ENCODE results near the gene CEP85. TPM values are rescaled to one million over a fixed set of nuclear protein-coding genes. Genes with fewer than 3 reads are reported as not detected.
"Not testable (repeated sequence)": the region's sequence is repeated elsewhere in the genome, so short reads cannot be mapped to it uniquely, and the experiment has no call there.

CEP85 gene
- total and polyA plus RNA-seq, 5 experiments from 2014 or later = 3.9 to 21.9 (median 9.8) TPM

- Mint-ChIP-seq H3K27me3 (no peaks in the 10 kb centered on the region), H3K27ac (peak overlapping the region; percentile 93 to 100 (median 96)), H3K4me1 (peaks cover 52 to 100% (median 97%) of the 10 kb centered on the region in 4 donors), H3K36me3 (peaks cover 0 to 11% (median 0%) of the 10 kb centered on the region in 3 donors), H3K9me3 (no peaks in the 10 kb centered on the region), H3K4me3 (peak overlapping the region; percentile 63 to 88 (median 78))
- POLR2A ChIA-PET = interaction anchor here (0.6 to 30.4 kb wide), 14 partner anchors 9 to 1169 kb away, joined by 3 to 2161 read pairs (median 6); partner anchors contain the start of genes CD52, CEP85, HMGN2 and SH3BGRL3
- ATAC-seq (no peak), DNase-seq (peak in 1 of 10 donors; percentile 8)
Measured at GRCh38 chr1:26287811-26288210, 53.8 kb downstream of the CEP85 start.

- POLR2A ChIA-PET = interaction anchor here (0.9 to 30.4 kb wide), 15 partner anchors 10 to 1056 kb away, joined by 3 to 2161 read pairs (median 6); partner anchors contain the start of genes CD52, CEP85, HMGN2 and SH3BGRL3
- Mint-ChIP-seq H3K4me1 (peaks cover 46 to 100% (median 93%) of the 10 kb centered on the region in 4 donors), H3K4me3 (peak overlapping the region; percentile 63 to 88 (median 78)), H3K27ac (peak overlapping the region; percentile 93 to 100 (median 96)), H3K36me3 (peaks cover 0 to 6% (median 0%) of the 10 kb centered on the region in 3 donors), H3K27me3 (no peaks in the 10 kb centered on the region), H3K9me3 (no peaks in the 10 kb centered on the region)
- DNase-seq (peak in 2 of 10 donors; percentile 47 to 67), ATAC-seq (peak in 1 of 2 donors; percentile 3)
Measured at GRCh38 chr1:26288311-26288941, 54.4 kb downstream of the CEP85 start.

GRCh38 chr1:26289158-26290059 lies 55.4 kb downstream of the CEP85 start:
- Mint-ChIP-seq H3K27ac (peak overlapping the region; percentile 93 to 100 (median 96)), H3K4me3 (peak overlapping the region; percentile 8 to 85 (median 78)), H3K9me3 (no peaks in the 10 kb centered on the region), H3K4me1 (peaks cover 44 to 93% (median 84%) of the 10 kb centered on the region in 4 donors), H3K36me3 (peaks cover 0 to 4% (median 0%) of the 10 kb centered on the region in 3 donors), H3K27me3 (no peaks in the 10 kb centered on the region)
- ATAC-seq (peak; percentile 10 to 17), DNase-seq (peak in 4 of 10 donors; percentile 44 to 78 (median 54))
- POLR2A ChIA-PET = interaction anchor here (0.5 to 30.4 kb wide), 14 partner anchors 10 to 520 kb away, joined by 3 to 2161 read pairs (median 6); partner anchors contain the start of genes CD52, HMGN2, SH3BGRL3 and UBXN11

- ATAC-seq (peak in 1 of 2 donors; percentile 5), DNase-seq (no peak)
- Mint-ChIP-seq H3K4me1 (peaks cover 40 to 88% (median 82%) of the 10 kb centered on the region in 4 donors), H3K27ac (peak overlapping the region; percentile 93 to 100 (median 96)), H3K36me3 (no peaks in the 10 kb centered on the region), H3K4me3 (peak overlapping the region; percentile 8 to 85 (median 76)), H3K27me3 (no peaks in the 10 kb centered on the region), H3K9me3 (no peaks in the 10 kb centered on the region)
- POLR2A ChIA-PET = interaction anchor here (0.5 to 30.4 kb wide), 9 partner anchors 9 to 182 kb away, joined by 4 to 2161 read pairs (median 10); partner anchors contain the start of genes CD52, HMGN2, SH3BGRL3 and UBXN11
Measured at GRCh38 chr1:26290122-26290881, 56.3 kb downstream of the CEP85 start.

GRCh38 chr1:26290882-26291261 lies 56.9 kb downstream of the CEP85 start:
- no peaks in the 10 kb centered on the region for H3K9me3 Mint-ChIP-seq
- DNase-seq (peak in 1 of 10 donors; percentile 32), ATAC-seq (no peak)
- POLR2A ChIA-PET = interaction anchor here (6.4 to 30.4 kb wide), 3 partner anchors 9 to 27 kb away, joined by 72 to 2161 read pairs (median 197); partner anchors contain the start of genes CD52, SH3BGRL3 and UBXN11
- peak overlapping the region; percentile 93 to 100 (median 96) for H3K27ac Mint-ChIP-seq
- peak overlapping the region in 7 of 10 donors; percentile 28 to 85 (median 75) for H3K4me3 Mint-ChIP-seq
- H3K4me1 Mint-ChIP-seq = peaks cover 43 to 87% (median 82%) of the 10 kb centered on the region in 4 donors
- no peaks in the 10 kb centered on the region for H3K27me3 Mint-ChIP-seq
- H3K36me3 Mint-ChIP-seq = peaks cover 0 to 2% (median 0%) of the 10 kb centered on the region in 3 donors

GRCh38 chr1:26291433-26291832 lies 57.4 kb downstream of the CEP85 start:
- Mint-ChIP-seq H3K27ac (peak overlapping the region; percentile 93 to 100 (median 96)), H3K4me3 (peak overlapping the region in 9 of 10 donors; percentile 37 to 85 (median 56)), H3K4me1 (peaks cover 46 to 86% (median 82%) of the 10 kb centered on the region in 4 donors), H3K36me3 (peaks cover 0 to 2% (median 2%) of the 10 kb centered on the region in 3 donors), H3K27me3 (no peaks in the 10 kb centered on the region), H3K9me3 (no peaks in the 10 kb centered on the region)
- ATAC-seq (no peak), DNase-seq (peak in 1 of 10 donors; percentile 4)
- POLR2A ChIA-PET = interaction anchor here (6.4 to 30.4 kb wide), 3 partner anchors 8 to 27 kb away, joined by 72 to 2161 read pairs (median 197); partner anchors contain the start of genes CD52, SH3BGRL3 and UBXN11

GRCh38 chr1:26291939-26292338 lies 57.9 kb downstream of the CEP85 start:
- Mint-ChIP-seq H3K9me3 (no peaks in the 10 kb centered on the region), H3K4me3 (peak overlapping the region in 9 of 10 donors; percentile 26 to 75 (median 56)), H3K27ac (peak overlapping the region; percentile 93 to 100 (median 96)), H3K27me3 (no peaks in the 10 kb centered on the region), H3K4me1 (peaks cover 45 to 81% (median 78%) of the 10 kb centered on the region in 4 donors), H3K36me3 (peaks cover 0 to 2% (median 2%) of the 10 kb centered on the region in 3 donors)
- no peak for DNase-seq
- POLR2A ChIA-PET = interaction anchor here (6.4 to 30.4 kb wide), 3 partner anchors 8 to 26 kb away, joined by 72 to 2161 read pairs (median 197); partner anchors contain the start of genes CD52, SH3BGRL3 and UBXN11
- ATAC-seq = no peak

- H3K4me3 Mint-ChIP-seq = peak overlapping the region in 1 of 10 donors; percentile 20
- H3K9me3 Mint-ChIP-seq, DNase-seq, H3K36me3 Mint-ChIP-seq, ATAC-seq, H3K27me3 Mint-ChIP-seq: not testable (repeated sequence)
- H3K4me1 Mint-ChIP-seq = peaks cover 37 to 73% (median 70%) of the 10 kb centered on the region in 4 donors
- H3K27ac Mint-ChIP-seq = peak overlapping the region; percentile 72 to 100 (median 92)
- POLR2A ChIA-PET = interaction anchor here (0.9 to 30.4 kb wide), 4 partner anchors 7 to 85 kb away, joined by 3 to 2161 read pairs (median 134); partner anchors contain the start of genes CD52, SH3BGRL3 and UBXN11
Measured at GRCh38 chr1:26292735-26293134, 58.7 kb downstream of the CEP85 start.

- no peak for ATAC-seq
- Mint-ChIP-seq H3K27me3 (no peaks in the 10 kb centered on the region), H3K4me3 (no peak overlapping the region), H3K36me3 (peaks cover 0 to 2% (median 2%) of the 10 kb centered on the region in 3 donors), H3K9me3 (no peaks in the 10 kb centered on the region), H3K4me1 (peaks cover 28 to 64% (median 57%) of the 10 kb centered on the region in 4 donors), H3K27ac (peak overlapping the region in 9 of 10 donors; percentile 33 to 98 (median 66))
- DNase-seq = peak in 1 of 10 donors; percentile 41
- POLR2A ChIA-PET = interaction anchor here (11.1 to 30.4 kb wide), 2 partner anchors 15 to 24 kb away, joined by 197 to 2161 read pairs; partner anchors contain the start of genes CD52, SH3BGRL3 and UBXN11
Measured at GRCh38 chr1:26293911-26294463, 60.0 kb downstream of the CEP85 start.

- peaks cover 20 to 61% (median 51%) of the 10 kb centered on the region in 4 donors for H3K4me1 Mint-ChIP-seq
- H3K9me3 Mint-ChIP-seq = no peaks in the 10 kb centered on the region
- H3K4me3 Mint-ChIP-seq = no peak overlapping the region
- DNase-seq (no peak), ATAC-seq (no peak)
- H3K36me3 Mint-ChIP-seq = peaks cover 0 to 2% (median 2%) of the 10 kb centered on the region in 3 donors
- peak overlapping the region; percentile 11 to 89 (median 73) for H3K27ac Mint-ChIP-seq
- POLR2A ChIA-PET = interaction anchor here (0.6 to 30.4 kb wide), 3 partner anchors 5 to 334 kb away, joined by 5 to 2161 read pairs (median 72); partner anchors contain the start of genes CD52 and UBXN11
- no peaks in the 10 kb centered on the region for H3K27me3 Mint-ChIP-seq
Measured at GRCh38 chr1:26295194-26296138, 61.5 kb downstream of the CEP85 start.

Measured in naive thymus-derived CD8-positive, alpha-beta T cell (primary cell).